Measurements from ENCODE around the gene RBMS1.

The RBMS1 gene

DNA sequence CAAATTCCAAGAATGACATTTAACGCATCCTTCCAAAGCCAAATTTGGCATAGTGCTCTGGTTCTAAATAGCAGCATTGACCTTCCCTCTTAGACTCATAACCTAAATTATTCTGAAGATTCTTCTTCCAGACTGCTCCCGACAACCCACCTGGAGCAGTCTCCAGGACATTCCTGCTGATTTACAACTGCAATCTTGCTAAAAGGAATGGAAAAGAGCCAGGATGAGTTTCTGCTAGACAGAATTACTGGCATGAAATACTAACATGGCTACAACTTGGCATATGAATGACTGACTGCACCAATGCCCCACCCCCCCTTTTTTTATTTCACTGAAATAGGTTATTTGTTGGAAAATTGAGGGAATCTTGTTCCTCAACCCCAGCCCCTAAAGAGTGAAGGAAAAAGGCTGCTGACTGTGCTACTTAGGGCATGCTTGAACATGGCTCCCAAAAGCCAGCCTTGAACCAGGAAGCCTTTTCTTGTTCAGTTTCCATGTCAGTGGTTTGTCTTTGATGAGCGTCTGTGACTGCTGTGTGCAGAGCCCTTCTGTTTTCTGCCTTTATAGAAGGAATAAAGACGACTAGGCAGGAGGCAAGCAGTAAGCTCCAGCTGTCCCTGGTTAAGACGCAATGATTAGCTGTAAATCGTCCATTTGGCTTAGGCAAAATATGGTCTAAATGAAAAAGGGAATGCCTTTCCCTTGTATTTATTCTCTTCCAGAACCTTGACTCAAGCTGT lies 246.1 kb downstream of the RBMS1 start:
- Histone ChIP-seq H3K27ac (ENCODE audit: low read depth, low read length) (no peak overlapping the region), H3K9me2 (replicated peaks; ENCODE audit: control insufficient read depth, low read length) (no peaks in the 10 kb centered on the region), H3K4me3 (ENCODE audit: low read length) (no peak overlapping the region), H3K9me3 (ENCODE audit: control insufficient read depth, insufficient read depth, low read length) (no peaks in the 10 kb centered on the region), H3K27me3 (ENCODE audit: control insufficient read depth, low read length) (no peaks in the 10 kb centered on the region), H3K4me1 (ENCODE audit: control insufficient read depth, low read length) (no peaks in the 10 kb centered on the region), H3K36me3 (ENCODE audit: control insufficient read depth, low read length) (no peaks in the 10 kb centered on the region), H3K79me2 (ENCODE audit: control insufficient read depth, low read length) (no peaks in the 10 kb centered on the region), H3K4me2 (ENCODE audit: low read length) (no peak overlapping the region), H3F3A (ENCODE audit: control insufficient read depth, insufficient read depth) (no peaks in the 10 kb centered on the region), H4K20me1 (ENCODE audit: control insufficient read depth, insufficient read depth, low read depth, low read length) (no peaks in the 10 kb centered on the region)
- TF ChIP-seq, protein P1, sequence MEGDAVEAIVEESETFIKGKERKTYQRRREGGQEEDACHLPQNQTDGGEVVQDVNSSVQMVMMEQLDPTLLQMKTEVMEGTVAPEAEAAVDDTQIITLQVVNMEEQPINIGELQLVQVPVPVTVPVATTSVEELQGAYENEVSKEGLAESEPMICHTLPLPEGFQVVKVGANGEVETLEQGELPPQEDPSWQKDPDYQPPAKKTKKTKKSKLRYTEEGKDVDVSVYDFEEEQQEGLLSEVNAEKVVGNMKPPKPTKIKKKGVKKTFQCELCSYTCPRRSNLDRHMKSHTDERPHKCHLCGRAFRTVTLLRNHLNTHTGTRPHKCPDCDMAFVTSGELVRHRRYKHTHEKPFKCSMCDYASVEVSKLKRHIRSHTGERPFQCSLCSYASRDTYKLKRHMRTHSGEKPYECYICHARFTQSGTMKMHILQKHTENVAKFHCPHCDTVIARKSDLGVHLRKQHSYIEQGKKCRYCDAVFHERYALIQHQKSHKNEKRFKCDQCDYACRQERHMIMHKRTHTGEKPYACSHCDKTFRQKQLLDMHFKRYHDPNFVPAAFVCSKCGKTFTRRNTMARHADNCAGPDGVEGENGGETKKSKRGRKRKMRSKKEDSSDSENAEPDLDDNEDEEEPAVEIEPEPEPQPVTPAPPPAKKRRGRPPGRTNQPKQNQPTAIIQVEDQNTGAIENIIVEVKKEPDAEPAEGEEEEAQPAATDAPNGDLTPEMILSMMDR (IDR thresholded peaks at IDR 0.05; ENCODE audit: low read depth, low read length, poor library complexity, severe bottlenecking): no peak
- TF ChIP-seq EZH2phosphoT487 (IDR thresholded peaks at IDR 0.05; ENCODE audit: borderline replicate concordance, low read length): no peak

DNA sequence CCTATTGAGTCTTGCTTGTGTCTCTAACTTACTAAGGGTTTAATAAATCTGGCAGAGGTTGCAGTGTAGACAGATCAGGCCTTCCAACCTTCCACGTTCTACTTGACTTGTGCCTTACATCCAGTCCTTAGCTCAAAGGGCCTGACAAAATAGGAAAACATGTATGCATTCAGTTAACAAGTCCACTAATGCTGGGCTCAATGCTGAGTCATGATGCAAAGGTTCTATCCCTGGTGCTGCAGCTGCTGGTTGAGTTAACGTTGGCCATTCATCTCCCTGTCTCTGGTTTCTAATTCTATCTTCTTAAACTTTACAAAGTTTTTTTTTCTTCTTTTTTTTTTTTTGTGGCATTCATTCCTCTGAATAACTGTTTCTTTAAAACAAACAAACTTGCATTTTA lies 247.3 kb downstream of the RBMS1 start:
- no peaks in the 10 kb centered on the region for H3K36me3 ChIP-seq (ENCODE audit: control insufficient read depth, low read length)
- H3K27ac ChIP-seq (ENCODE audit: low read depth, low read length): no peak overlapping the region
- H3F3A ChIP-seq (ENCODE audit: control insufficient read depth, insufficient read depth): no peaks in the 10 kb centered on the region
- no peaks in the 10 kb centered on the region for H3K27me3 ChIP-seq (ENCODE audit: control insufficient read depth, low read length)
- no peaks in the 10 kb centered on the region for H4K20me1 ChIP-seq (ENCODE audit: control insufficient read depth, insufficient read depth, low read depth, low read length)
- no peaks in the 10 kb centered on the region for H3K9me3 ChIP-seq (ENCODE audit: control insufficient read depth, insufficient read depth, low read length)
- no peak overlapping the region for H3K4me2 ChIP-seq (ENCODE audit: low read length)
- H3K4me1 ChIP-seq (ENCODE audit: control insufficient read depth, low read length): no peaks in the 10 kb centered on the region
- no peaks in the 10 kb centered on the region for H3K9me2 ChIP-seq (replicated peaks; ENCODE audit: control insufficient read depth, low read length)
- H3K4me3 ChIP-seq (ENCODE audit: low read length): no peak overlapping the region
- no peak for TF ChIP-seq EZH2phosphoT487 (IDR thresholded peaks at IDR 0.05; ENCODE audit: borderline replicate concordance, low read length)
- TF ChIP-seq, protein P1 (IDR thresholded peaks at IDR 0.05; ENCODE audit: low read depth, low read length, poor library complexity, severe bottlenecking): no peak
- no peaks in the 10 kb centered on the region for H3K79me2 ChIP-seq (ENCODE audit: control insufficient read depth, low read length)

DNA sequence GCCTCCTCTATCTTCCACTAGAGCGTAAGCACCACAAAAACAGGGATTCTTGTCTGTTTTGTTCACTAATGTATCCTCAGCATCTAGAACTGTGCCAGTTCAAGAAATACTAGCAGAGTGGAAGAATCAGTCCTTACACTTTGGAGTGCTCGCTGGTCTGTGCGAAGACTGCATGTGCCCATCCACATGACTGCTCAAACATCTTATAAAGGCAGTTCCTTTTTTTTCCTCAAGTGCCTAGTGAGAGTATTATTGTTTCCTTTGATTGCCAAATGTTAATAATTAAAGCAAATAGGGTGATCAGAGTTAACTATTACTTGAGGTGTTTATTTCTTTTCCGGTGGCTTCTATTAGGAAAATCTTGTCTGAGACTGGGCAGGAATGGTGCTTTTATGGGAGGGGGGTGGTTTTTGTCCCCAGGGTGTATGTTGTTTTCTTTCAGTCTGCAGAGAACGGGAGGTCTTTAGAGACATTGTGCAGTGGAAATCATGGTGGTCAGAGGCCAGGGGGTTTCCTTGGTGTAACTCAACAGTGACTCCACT lies 247.9 kb downstream of the RBMS1 start:
- H3K4me2 ChIP-seq (ENCODE audit: low read length): no peak overlapping the region
- no peaks in the 10 kb centered on the region for H3K9me2 ChIP-seq (replicated peaks; ENCODE audit: control insufficient read depth, low read length)
- TF ChIP-seq, protein P1 (IDR thresholded peaks at IDR 0.05; ENCODE audit: low read depth, low read length, poor library complexity, severe bottlenecking): no peak
- TF ChIP-seq EZH2phosphoT487 (IDR thresholded peaks at IDR 0.05; ENCODE audit: borderline replicate concordance, low read length): no peak
- H3K27me3 ChIP-seq (ENCODE audit: control insufficient read depth, low read length): no peaks in the 10 kb centered on the region
- no peaks in the 10 kb centered on the region for H3K4me1 ChIP-seq (ENCODE audit: control insufficient read depth, low read length)
- no peaks in the 10 kb centered on the region for H3F3A ChIP-seq (ENCODE audit: control insufficient read depth, insufficient read depth)
- H3K27ac ChIP-seq (ENCODE audit: low read depth, low read length): no peak overlapping the region
- no peaks in the 10 kb centered on the region for H3K79me2 ChIP-seq (ENCODE audit: control insufficient read depth, low read length)
- H3K9me3 ChIP-seq (ENCODE audit: control insufficient read depth, insufficient read depth, low read length): no peaks in the 10 kb centered on the region
- H3K4me3 ChIP-seq (ENCODE audit: low read length): no peak overlapping the region
- H3K36me3 ChIP-seq (ENCODE audit: control insufficient read depth, low read length): no peaks in the 10 kb centered on the region
- no peaks in the 10 kb centered on the region for H4K20me1 ChIP-seq (ENCODE audit: control insufficient read depth, insufficient read depth, low read depth, low read length)

All from DOHH2 (cell line).